Measurements from ENCODE around the gene ERI3. TPM values are rescaled to one million over a fixed set of nuclear protein-coding genes. Genes with fewer than 3 reads are reported as not detected.

The ERI3 gene
- total RNA-seq, 1 experiment from 2014 or later = 80.1 TPM

DNA sequence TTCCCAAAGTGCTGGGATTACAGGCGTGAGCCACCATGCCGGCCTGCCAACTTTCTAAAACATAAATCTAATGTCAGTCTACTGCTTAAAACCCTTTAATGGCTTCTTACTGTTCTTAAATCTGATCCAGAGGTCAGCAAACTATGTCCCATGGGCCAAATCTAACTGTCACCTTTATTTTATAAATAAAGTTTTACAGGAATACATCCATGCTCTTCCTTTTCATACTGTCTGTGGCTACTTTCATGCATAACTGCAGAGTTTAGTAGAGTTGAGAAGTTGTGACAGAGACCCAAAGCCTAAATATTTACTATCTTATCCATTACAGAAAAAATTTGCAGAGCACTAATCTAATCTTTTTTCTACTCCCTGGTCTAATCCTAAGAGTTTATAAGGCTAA, 3.8 kb downstream of the ERI3 start:
- DNase-seq (ENCODE audit: low read depth) = no peak

GRCh38 chr1:44348061-44348485, 7.0 kb downstream of the ERI3 start:
- no peak for DNase-seq (ENCODE audit: low read depth)

- no peak for DNase-seq (ENCODE audit: low read depth)
These were observed 7.8 kb downstream of the ERI3 start for GRCh38 chr1:44347280-44347679.

DNA sequence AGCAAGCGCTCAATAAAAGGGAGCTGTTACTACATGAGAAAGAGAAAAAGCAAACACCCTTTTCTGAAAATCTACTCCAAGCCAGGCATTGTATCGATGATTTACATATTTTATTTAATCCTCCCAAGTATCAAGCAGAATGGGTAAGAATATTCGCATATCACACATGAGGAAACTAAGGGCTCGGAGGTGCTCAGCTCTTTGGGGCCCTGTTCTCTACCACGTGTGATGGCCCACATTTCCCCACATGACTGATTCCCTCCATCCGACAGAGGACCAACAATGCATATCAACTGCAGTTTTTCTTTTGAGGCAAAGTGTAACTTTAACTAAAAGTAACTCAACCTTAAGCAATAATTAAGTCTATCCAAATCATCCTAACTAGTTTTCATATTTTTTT, 8.2 kb downstream of the ERI3 start:
- no peak for DNase-seq (ENCODE audit: low read depth)

DNA sequence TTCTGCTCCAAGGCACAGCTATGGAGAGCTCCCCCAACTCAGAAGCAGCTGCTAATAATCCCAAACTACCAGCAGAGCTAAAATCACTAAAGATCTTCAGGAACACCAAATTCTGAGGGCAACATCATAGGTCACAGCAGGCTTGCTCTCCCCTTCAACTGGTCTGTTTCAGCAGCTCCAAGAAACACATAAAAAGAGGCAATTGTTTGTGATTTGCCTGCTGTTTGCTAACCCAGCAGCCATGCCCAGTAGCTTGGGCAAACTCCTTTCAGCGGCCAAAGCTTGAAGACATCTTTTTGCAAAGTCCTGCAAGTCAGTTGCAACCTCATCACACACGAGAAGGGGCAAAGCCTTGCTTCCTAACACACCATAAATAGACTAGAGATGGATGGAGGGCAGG, 8.9 kb downstream of the ERI3 start:
- DNase-seq (ENCODE audit: low read depth) = no peak

- DNase-seq (ENCODE audit: low read depth) = no peak
These were observed 9.8 kb downstream of the ERI3 start for GRCh38 chr1:44345187-44345775.

- DNase-seq (ENCODE audit: low read depth) = no peak
These were observed 15.3 kb downstream of the ERI3 start for GRCh38 chr1:44339731-44340130.

GRCh38 chr1:44338136-44338535, 16.9 kb downstream of the ERI3 start:
- no peak for DNase-seq (ENCODE audit: low read depth)

GRCh38 chr1:44336668-44337067, 18.4 kb downstream of the ERI3 start:
- no peak for DNase-seq (ENCODE audit: low read depth)

DNA sequence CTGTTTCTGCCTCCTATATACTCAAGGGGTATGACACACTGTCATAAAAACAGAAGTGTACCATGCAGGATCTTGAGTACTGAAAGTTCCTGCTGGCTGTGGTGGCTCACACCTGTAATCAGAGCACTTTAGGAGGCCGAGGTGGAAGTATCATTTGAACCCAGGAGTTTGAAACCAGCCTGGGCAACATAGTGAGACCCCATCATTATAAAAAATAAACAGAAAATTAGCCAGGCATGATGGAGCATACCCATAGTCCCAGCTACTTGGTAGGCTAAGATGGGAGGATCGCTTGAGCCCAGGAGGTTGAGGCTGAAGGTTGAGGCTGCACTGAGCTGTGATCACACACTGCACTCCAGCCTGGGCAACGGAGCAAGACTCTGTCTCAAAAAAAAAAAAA, 20.1 kb downstream of the ERI3 start:
- DNase-seq (ENCODE audit: low read depth) = no peak

GRCh38 chr1:44333376-44333775, 21.7 kb downstream of the ERI3 start:
- no peak for DNase-seq (ENCODE audit: low read depth)

GRCh38 chr1:44332505-44332904, 22.6 kb downstream of the ERI3 start:
- DNase-seq (ENCODE audit: low read depth) = no peak

GRCh38 chr1:44330935-44331334, 24.1 kb downstream of the ERI3 start:
- no peak for DNase-seq (ENCODE audit: low read depth)

DNA sequence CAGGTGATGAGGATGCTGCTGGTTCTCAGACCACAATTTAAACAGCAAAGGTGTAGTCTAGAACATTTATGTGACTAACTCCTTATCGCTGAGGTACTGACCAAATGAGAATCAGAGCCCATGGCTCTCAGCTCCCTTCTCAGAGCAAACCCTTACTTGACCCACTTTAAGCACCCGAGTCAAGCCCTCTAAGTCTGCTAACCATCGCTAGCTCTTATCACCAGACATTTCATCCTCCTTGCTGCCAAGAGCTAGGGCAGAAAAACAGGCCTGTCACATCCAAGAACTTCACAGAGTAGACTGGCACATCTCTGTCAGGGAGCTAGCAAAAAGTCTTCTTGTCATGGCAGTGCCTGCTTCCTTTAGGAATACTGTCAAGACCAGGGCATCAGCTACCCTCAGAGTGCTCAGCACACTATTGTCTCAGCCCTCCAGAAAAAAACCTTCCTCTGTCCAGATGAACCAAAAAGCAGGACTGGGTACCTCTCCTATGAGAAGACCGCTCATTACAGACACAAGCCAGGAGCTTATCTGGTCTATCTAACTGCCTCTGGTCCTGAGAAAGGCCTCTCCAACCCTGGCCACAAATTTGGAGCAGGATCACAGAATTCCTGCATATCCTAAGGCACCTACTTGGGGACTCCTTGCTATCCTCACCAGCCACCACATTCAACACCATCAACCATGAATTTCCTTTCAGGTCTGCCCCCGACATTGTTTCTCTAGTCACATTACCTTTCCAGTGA, 26.2 kb downstream of the ERI3 start:
- DNase-seq (ENCODE audit: low read depth) = no peak

- DNase-seq (ENCODE audit: low read depth) = peak; percentile 100
These were observed 27.2 kb downstream of the ERI3 start for GRCh38 chr1:44327679-44328491.

DNA sequence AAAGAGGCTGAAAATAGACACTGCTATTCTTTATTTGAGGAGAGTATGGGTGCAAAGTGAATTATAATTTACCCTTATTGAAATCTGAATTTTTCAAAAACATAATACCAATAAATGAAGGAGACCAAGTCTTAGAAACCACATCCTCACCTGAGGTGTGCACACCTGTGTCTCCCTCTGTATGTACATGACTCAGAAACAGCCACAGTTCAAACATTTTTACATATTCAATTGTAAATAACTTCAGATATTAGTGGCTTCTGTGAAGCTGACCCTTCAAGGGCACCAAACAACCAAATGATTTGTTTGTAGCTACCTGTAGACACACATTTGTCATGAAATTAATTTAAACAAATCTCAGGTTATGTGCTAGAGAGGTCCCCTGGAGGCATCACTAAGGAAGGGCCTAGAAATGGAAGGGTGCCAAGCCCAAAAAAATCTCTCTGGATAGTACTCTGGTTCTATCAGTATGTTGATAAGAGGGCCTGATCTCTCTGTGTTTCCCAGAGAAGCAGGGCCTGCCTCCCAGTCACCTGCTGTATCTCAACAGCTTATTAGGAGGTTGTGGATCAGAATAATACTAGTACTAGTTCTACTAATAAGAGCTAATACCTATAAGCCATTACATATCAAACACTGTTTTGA, 28.1 kb downstream of the ERI3 start:
- no peak for DNase-seq (ENCODE audit: low read depth)

GRCh38 chr1:44326024-44326701, 28.9 kb downstream of the ERI3 start:
- no peak for DNase-seq (ENCODE audit: low read depth)

DNA sequence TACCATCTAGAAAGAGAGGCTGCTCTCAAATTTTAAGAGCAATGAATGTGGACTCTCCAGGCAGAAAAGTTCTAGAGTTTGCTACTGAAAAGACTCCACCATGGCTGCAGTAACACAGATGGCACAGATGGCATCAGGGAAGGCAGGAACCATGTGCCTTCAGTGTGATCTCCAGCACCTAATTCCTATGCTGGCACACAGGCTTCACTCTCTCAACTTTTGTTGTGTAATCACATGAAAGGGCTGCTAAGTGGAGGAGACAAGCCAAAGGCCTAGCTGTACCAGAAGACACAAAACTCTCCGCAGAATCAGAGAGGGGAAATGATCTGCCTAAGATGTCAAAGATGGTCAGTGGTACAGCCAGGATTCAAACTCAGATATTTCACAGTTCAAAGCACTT, 31.1 kb downstream of the ERI3 start:
- no peak for DNase-seq (ENCODE audit: low read depth)

DNA sequence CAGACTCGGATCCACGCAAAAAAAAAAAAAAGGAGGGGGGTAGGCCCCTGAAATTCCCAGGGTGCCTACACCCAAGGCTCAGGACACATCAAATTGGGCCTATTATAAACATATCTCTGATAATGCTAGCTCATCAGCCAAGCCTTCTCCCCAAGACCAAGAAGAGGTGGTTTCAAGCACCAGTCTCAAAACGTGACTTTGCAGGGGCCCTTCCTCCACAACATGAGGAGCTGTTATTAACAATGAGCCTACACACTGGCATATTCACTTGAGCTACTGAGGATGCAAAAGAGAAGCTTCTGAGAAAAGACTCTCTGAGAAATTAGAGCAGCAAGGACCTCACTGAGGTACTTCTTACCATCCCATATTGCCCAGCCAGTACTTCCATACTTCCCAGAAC, 32.7 kb downstream of the ERI3 start:
- no peak for DNase-seq (ENCODE audit: low read depth)

GRCh38 chr1:44321466-44321865, 33.6 kb downstream of the ERI3 start:
- no peak for DNase-seq (ENCODE audit: low read depth)

Measured in HT1080 (cell line).